CD4-positive, alpha-beta T cell (primary cell): ENCODE data around the gene RPGR. TPM values are rescaled to one million over a fixed set of nuclear protein-coding genes. Genes with fewer than 3 reads are reported as not detected.

Source experiments
- ATAC-seq: fragments of 200-7000 bp; cut with Tn5 transposase; one replicate; pipeline ENCODE4 v1.10.0; 2022; ENCODE audit warnings: mild to moderate bottlenecking; ENCODE audit not compliant: poor library complexity
- CTCF ChIA-PET: fragments of 350-600 bp; sonication (Branson Sonifier 250); formaldehyde crosslinking; loops from one replicate; lab custom pipeline; 2021; ENCODE audit warnings: antibody characterized with exemption, inconsistent platforms; lab: Charles Lee
- POLR2A ChIA-PET: fragments of 350-600 bp; sonication (Branson Sonifier 250); formaldehyde crosslinking; loops from one replicate; lab custom pipeline; 2021; ENCODE audit warnings: antibody characterized with exemption, inconsistent platforms; lab: Charles Lee
- DNase-seq, 14 experiments: peaks; one replicate each; pipeline ENCODE4 v3.0.0-alpha.2; 2013 to 2020; ENCODE audit warnings: mixed read lengths in 2 of 14
- H3K27ac ChIP-seq, 2 donors: one replicate each; pipeline versions ENCODE4 v1.5.1 to v1.7.0; 2013; ENCODE audit warnings: low read length in 2 of 2, low read depth in 1 of 2, mild to moderate bottlenecking in 1 of 2
- H3K27me3 ChIP-seq, 2 experiments: 1 replicate in 1 of 2; 2 replicates in 1 of 2; pipeline versions ENCODE4 v1.6.1 to v1.7.0; 2013; ENCODE audit warnings: low read length in 2 of 2, control low read depth in 1 of 2, mild to moderate bottlenecking in 1 of 2, moderate library complexity in 1 of 2; ENCODE audit not compliant: insufficient read depth in 2 of 2, control insufficient read depth in 1 of 2
- H3K36me3 ChIP-seq: one replicate; pipeline ENCODE4 v1.6.1; 2013; ENCODE audit warnings: low read length, control low read depth; ENCODE audit not compliant: insufficient read depth
- H3K4me1 ChIP-seq: one replicate; pipeline ENCODE4 v1.6.1; 2013; ENCODE audit warnings: low read length, control low read depth; ENCODE audit not compliant: insufficient read depth
- H3K4me3 ChIP-seq: one replicate; pipeline ENCODE4 v1.5.1; 2013; ENCODE audit warnings: mild to moderate bottlenecking, low read length, moderate library complexity
- H3K9me3 ChIP-seq, 2 experiments: 1 replicate in 1 of 2; 2 replicates in 1 of 2; pipeline versions ENCODE4 v1.6.1 to v1.7.0; 2013; ENCODE audit warnings: low read length in 2 of 2, mild to moderate bottlenecking in 2 of 2, control low read depth in 1 of 2, moderate library complexity in 1 of 2; ENCODE audit not compliant: control insufficient read depth in 1 of 2, insufficient read depth in 1 of 2
- H3K27ac Mint-ChIP-seq: one replicate; pipeline ENCODE4 v1.8.0; 2020; ENCODE audit warnings: mixed read lengths
- H3K27me3 Mint-ChIP-seq: one replicate; pipeline ENCODE4 v1.8.0; 2021; ENCODE audit warnings: mixed read lengths
- H3K36me3 Mint-ChIP-seq: one replicate; pipeline ENCODE4 v1.8.0; 2021; ENCODE audit warnings: low read depth, mixed read lengths
- H3K4me1 Mint-ChIP-seq: one replicate; pipeline ENCODE4 v1.8.0; 2021; ENCODE audit warnings: low read depth, mixed read lengths
- H3K4me3 Mint-ChIP-seq: one replicate; pipeline ENCODE4 v1.8.0; 2020; ENCODE audit warnings: mild to moderate bottlenecking, mixed read lengths
- H3K9me3 Mint-ChIP-seq: one replicate; pipeline ENCODE4 v1.8.0; 2020; ENCODE audit warnings: mixed read lengths
- intact Hi-C, 2 experiments: fragments of 100-400 bp; cut with DNase I in 1 of 2; cut with micrococcal nuclease in 1 of 2; formaldehyde crosslinking; loops; one replicate each; pipeline versions ENCODE4 v1.15.1 to v1.9.0; 2023 to 2025; cut with DNase I, micrococcal nuclease
- total RNA-seq, 174 experiments: library from RNA in 2 of 174; stranded (reverse) in 2 of 174; gene quantifications; one replicate each; pipeline ENCODE4 v1.2.3 and lab custom pipeline; 2021 to 2026
- TF ChIP-seq, protein P1 (sequence below): fragments of 200-600 bp; IDR thresholded peaks from one replicate; pipeline ENCODE4 v1.8.0; 2022; ENCODE audit warnings: antibody characterized with exemption, mild to moderate bottlenecking

The RPGR gene
- total RNA-seq, 2 experiments from 2014 or later = 17.1 to 18.2 TPM

DNA sequence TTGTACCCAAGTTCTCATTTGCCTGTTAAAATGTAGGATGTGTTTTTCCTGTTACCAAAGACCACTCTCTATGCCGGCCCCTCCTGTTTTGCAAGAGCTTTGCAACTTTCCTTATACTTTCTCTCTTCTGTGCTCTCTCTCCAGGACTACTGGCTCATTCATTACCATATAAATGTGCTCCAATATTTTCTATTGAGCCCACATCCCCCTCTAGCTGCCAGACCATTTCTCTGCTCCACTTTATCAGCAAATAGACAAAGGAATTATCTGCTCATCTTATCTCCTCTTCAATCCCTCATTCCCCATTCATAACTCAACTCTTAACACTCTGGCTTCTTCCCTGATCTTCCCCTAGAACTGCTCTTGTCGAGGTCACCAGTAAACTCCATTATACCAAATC, 33.6 kb downstream of the RPGR start:
- no peaks in the 10 kb centered on the region for H3K4me1 Mint-ChIP-seq
- H3K27ac Mint-ChIP-seq = no peak overlapping the region
- Histone ChIP-seq H3K9me3 (no peaks in the 10 kb centered on the region), H3K27ac (no peak overlapping the region), H3K4me1 (no peaks in the 10 kb centered on the region), H3K36me3 (peaks cover 3% of the 10 kb centered on the region), H3K4me3 (no peak overlapping the region), H3K27me3 (no peaks in the 10 kb centered on the region)
- peaks cover 18% of the 10 kb centered on the region for H3K36me3 Mint-ChIP-seq
- intact Hi-C loops = no loop called here
- CTCF ChIA-PET = no interaction called here
- H3K4me3 Mint-ChIP-seq = no peak overlapping the region
- ATAC-seq = no peak
- no peaks in the 10 kb centered on the region for H3K9me3 Mint-ChIP-seq
- TF ChIP-seq, protein P1, sequence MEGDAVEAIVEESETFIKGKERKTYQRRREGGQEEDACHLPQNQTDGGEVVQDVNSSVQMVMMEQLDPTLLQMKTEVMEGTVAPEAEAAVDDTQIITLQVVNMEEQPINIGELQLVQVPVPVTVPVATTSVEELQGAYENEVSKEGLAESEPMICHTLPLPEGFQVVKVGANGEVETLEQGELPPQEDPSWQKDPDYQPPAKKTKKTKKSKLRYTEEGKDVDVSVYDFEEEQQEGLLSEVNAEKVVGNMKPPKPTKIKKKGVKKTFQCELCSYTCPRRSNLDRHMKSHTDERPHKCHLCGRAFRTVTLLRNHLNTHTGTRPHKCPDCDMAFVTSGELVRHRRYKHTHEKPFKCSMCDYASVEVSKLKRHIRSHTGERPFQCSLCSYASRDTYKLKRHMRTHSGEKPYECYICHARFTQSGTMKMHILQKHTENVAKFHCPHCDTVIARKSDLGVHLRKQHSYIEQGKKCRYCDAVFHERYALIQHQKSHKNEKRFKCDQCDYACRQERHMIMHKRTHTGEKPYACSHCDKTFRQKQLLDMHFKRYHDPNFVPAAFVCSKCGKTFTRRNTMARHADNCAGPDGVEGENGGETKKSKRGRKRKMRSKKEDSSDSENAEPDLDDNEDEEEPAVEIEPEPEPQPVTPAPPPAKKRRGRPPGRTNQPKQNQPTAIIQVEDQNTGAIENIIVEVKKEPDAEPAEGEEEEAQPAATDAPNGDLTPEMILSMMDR = no peak
- no peak for DNase-seq
- H3K27me3 Mint-ChIP-seq = no peaks in the 10 kb centered on the region
- POLR2A ChIA-PET = no interaction called here

DNA sequence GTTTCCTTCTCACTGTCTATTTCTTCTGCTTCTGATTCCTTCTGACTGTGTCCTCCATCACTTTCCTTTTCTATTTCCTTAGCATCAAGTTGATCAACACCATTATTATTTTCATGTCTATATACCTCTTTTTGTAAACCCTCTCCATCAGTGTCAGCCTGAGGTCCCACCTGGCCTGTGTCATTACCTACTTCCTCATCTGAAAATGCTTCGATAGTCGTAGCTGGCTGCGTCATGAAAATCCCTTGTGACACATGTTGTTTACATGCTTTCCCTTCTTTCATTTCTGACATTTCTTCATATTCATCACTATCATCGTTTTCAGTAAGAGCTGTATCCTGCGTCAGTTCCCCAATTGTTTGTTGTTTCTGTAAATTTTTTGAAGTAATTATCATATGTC, 39.6 kb downstream of the RPGR start:
- peaks cover 13% of the 10 kb centered on the region for H3K36me3 Mint-ChIP-seq
- Histone ChIP-seq H3K4me1 (no peaks in the 10 kb centered on the region), H3K36me3 (peaks cover 3% of the 10 kb centered on the region), H3K9me3 (no peaks in the 10 kb centered on the region), H3K27ac (no peak overlapping the region), H3K27me3 (no peaks in the 10 kb centered on the region), H3K4me3 (no peak overlapping the region)
- H3K9me3 Mint-ChIP-seq = no peaks in the 10 kb centered on the region
- ChIA-PET CTCF (no interaction called here), POLR2A (no interaction called here)
- ATAC-seq (no peak), DNase-seq (no peak)
- H3K4me3 Mint-ChIP-seq = no peak overlapping the region
- peak overlapping the region; percentile 26 for H3K27ac Mint-ChIP-seq
- H3K27me3 Mint-ChIP-seq = no peaks in the 10 kb centered on the region
- no peaks in the 10 kb centered on the region for H3K4me1 Mint-ChIP-seq
- intact Hi-C loops = no loop called here
- TF ChIP-seq, protein P1 = no peak

DNA sequence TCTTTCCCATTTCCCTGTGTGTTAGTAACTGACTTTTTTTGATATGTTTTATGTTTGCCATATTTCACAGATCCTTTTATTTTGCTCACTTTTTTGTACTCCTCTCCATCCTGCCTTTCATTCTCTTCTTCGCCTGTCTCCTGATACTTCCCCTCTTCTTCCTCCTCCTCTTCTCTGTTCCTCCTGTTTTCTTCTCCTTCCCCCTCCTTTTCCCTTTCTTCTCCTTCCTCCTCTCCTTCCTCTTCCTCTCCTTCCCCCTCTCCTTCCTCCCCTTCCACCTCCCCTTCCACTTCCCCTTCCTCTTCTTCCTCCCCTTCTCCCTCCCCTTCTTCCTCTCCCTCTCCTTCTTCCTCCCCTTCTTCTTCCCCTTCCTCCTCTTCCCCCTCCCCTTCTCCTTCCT, 41.7 kb downstream of the RPGR start:
- H3K4me3 Mint-ChIP-seq = no peak overlapping the region
- ATAC-seq (no peak), DNase-seq (no peak)
- no peaks in the 10 kb centered on the region for H3K4me1 Mint-ChIP-seq
- intact Hi-C loops = no loop called here
- H3K36me3 Mint-ChIP-seq = peaks cover 15% of the 10 kb centered on the region
- no peaks in the 10 kb centered on the region for H3K9me3 Mint-ChIP-seq
- TF ChIP-seq, protein P1 = no peak
- Histone ChIP-seq H3K27ac (no peak overlapping the region), H3K4me3 (no peak overlapping the region), H3K27me3 (no peaks in the 10 kb centered on the region), H3K36me3 (peaks cover 3% of the 10 kb centered on the region), H3K4me1 (no peaks in the 10 kb centered on the region), H3K9me3 (no peaks in the 10 kb centered on the region)
- ChIA-PET POLR2A (no interaction called here), CTCF (no interaction called here)
- H3K27ac Mint-ChIP-seq = no peak overlapping the region
- H3K27me3 Mint-ChIP-seq = no peaks in the 10 kb centered on the region
